Measurements from ENCODE around the gene E2F1.
"Not testable (repeated sequence)": the region's sequence is repeated elsewhere in the genome, so short reads cannot be mapped to it uniquely, and the experiment has no call there.

E2F1 gene

DNA sequence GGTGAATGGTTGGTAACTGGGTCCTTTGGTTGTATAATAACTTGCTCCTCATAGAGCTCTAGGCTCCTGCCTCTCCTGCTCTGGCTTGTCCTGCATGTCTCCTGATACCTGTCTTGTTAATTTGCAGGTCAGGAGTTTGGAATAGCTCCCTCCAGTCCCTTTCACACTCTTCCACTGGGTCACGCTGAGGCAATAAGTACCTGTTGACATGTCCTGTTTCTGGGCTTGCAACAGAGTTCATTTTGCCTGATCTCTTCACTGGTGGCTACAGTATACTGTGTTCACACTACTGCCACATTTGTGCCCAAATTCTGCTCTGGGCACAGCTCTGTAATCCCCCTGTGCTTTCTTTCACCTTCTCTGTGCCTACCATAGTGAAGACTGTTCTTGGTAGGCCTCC is 49.4 kb downstream of the E2F1 start:
- H3K36me3 ChIP-seq (ENCODE audit: insufficient read depth): no peaks in the 10 kb centered on the region
- H3K79me2 ChIP-seq (ENCODE audit: insufficient read depth, low read depth): no peaks in the 10 kb centered on the region
- no peak overlapping the region for H3K27ac ChIP-seq
- no peaks in the 10 kb centered on the region for H3K27me3 ChIP-seq (ENCODE audit: insufficient read depth, low read depth)
- no peak overlapping the region for H3K9ac ChIP-seq
- no peak overlapping the region for H3K4me3 ChIP-seq (IDR thresholded peaks at IDR 0.05; ENCODE audit: insufficient read depth, low read depth, low read length)
- no peaks in the 10 kb centered on the region for H4K20me1 ChIP-seq (ENCODE audit: insufficient read depth)
- H3K4me2 ChIP-seq: no peak overlapping the region
- TF ChIP-seq, protein P1, sequence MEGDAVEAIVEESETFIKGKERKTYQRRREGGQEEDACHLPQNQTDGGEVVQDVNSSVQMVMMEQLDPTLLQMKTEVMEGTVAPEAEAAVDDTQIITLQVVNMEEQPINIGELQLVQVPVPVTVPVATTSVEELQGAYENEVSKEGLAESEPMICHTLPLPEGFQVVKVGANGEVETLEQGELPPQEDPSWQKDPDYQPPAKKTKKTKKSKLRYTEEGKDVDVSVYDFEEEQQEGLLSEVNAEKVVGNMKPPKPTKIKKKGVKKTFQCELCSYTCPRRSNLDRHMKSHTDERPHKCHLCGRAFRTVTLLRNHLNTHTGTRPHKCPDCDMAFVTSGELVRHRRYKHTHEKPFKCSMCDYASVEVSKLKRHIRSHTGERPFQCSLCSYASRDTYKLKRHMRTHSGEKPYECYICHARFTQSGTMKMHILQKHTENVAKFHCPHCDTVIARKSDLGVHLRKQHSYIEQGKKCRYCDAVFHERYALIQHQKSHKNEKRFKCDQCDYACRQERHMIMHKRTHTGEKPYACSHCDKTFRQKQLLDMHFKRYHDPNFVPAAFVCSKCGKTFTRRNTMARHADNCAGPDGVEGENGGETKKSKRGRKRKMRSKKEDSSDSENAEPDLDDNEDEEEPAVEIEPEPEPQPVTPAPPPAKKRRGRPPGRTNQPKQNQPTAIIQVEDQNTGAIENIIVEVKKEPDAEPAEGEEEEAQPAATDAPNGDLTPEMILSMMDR (conservative IDR thresholded peaks at IDR 0.05; ENCODE audit: low read depth, low read length): no peak
- H3K4me1 ChIP-seq (ENCODE audit: low read depth, poor library complexity, severe bottlenecking): no peaks in the 10 kb centered on the region
- no peak overlapping the region for H2AFZ ChIP-seq (ENCODE audit: low read depth)

- no peak overlapping the region for H2AFZ ChIP-seq (ENCODE audit: low read depth)
- no peak overlapping the region for H3K27ac ChIP-seq
- TF ChIP-seq, protein P1 (conservative IDR thresholded peaks at IDR 0.05; ENCODE audit: low read depth, low read length): no peak
- no peaks in the 10 kb centered on the region for H3K27me3 ChIP-seq (ENCODE audit: insufficient read depth, low read depth)
- no peak overlapping the region for H3K9ac ChIP-seq
- no peak overlapping the region for H3K4me2 ChIP-seq
- H3K79me2 ChIP-seq (ENCODE audit: insufficient read depth, low read depth): no peaks in the 10 kb centered on the region
- H3K36me3 ChIP-seq (ENCODE audit: insufficient read depth): no peaks in the 10 kb centered on the region
- H3K4me1 ChIP-seq (ENCODE audit: low read depth, poor library complexity, severe bottlenecking): no peaks in the 10 kb centered on the region
- no peak overlapping the region for H3K4me3 ChIP-seq (IDR thresholded peaks at IDR 0.05; ENCODE audit: insufficient read depth, low read depth, low read length)
- no peaks in the 10 kb centered on the region for H4K20me1 ChIP-seq (ENCODE audit: insufficient read depth)
Measured at GRCh38 chr20:33635341-33635740, 50.8 kb downstream of the E2F1 start.

DNA sequence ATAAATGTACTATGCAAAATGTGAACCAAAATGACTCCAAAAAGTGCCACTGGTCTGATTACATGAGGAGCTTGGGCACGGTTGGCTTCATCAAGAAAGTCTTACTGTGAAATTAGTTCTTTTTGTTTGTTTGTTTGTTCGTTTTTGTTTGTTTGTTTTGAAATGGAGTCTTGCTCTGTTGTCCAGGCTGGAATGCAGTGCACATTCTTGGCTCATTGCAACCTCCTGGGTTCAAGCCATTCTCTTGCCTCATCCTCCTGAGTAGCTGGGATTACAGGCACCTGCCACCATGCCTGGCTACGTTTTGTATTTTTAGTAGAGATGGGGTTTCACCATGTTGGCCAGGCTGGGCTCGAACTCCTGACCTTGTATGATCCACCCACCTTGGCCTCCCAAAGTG is 54.3 kb downstream of the E2F1 start:
- not testable (repeated sequence) for H3K4me3 ChIP-seq (IDR thresholded peaks at IDR 0.05; ENCODE audit: insufficient read depth, low read depth, low read length); H4K20me1 ChIP-seq (ENCODE audit: insufficient read depth); H3K27me3 ChIP-seq (ENCODE audit: insufficient read depth, low read depth); H2AFZ ChIP-seq (ENCODE audit: low read depth); H3K4me2 ChIP-seq; H3K4me1 ChIP-seq (ENCODE audit: low read depth, poor library complexity, severe bottlenecking); H3K79me2 ChIP-seq (ENCODE audit: insufficient read depth, low read depth); H3K9ac ChIP-seq; H3K36me3 ChIP-seq (ENCODE audit: insufficient read depth); H3K27ac ChIP-seq

DNA sequence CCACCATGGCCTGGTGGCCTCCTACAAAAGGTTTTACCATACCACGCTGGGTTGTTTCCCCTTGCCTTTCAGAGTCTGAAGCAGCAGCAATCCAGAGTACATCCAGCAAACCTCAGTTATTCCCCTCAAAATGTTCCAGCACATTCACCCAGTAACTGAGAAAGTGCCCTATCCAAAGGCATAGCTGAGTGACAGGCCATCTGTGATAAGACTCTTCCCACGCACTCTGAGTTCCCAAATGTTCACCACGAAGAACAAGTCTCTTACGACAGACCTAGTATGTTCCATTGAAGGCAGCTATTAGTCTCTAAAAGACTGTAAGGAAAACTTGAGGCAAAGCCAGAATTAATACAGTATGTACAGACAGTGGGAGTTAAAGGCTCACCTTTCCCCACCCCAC is 55.7 kb downstream of the E2F1 start:
- TF ChIP-seq, protein P1 (conservative IDR thresholded peaks at IDR 0.05; ENCODE audit: low read depth, low read length): no peak
- no peak overlapping the region for H3K27ac ChIP-seq
- no peak overlapping the region for H2AFZ ChIP-seq (ENCODE audit: low read depth)
- no peaks in the 10 kb centered on the region for H3K27me3 ChIP-seq (ENCODE audit: insufficient read depth, low read depth)
- H3K79me2 ChIP-seq (ENCODE audit: insufficient read depth, low read depth): no peaks in the 10 kb centered on the region
- no peaks in the 10 kb centered on the region for H4K20me1 ChIP-seq (ENCODE audit: insufficient read depth)
- H3K36me3 ChIP-seq (ENCODE audit: insufficient read depth): no peaks in the 10 kb centered on the region
- no peak overlapping the region for H3K9ac ChIP-seq
- H3K4me1 ChIP-seq (ENCODE audit: low read depth, poor library complexity, severe bottlenecking): no peaks in the 10 kb centered on the region
- no peak overlapping the region for H3K4me2 ChIP-seq
- no peak overlapping the region for H3K4me3 ChIP-seq (IDR thresholded peaks at IDR 0.05; ENCODE audit: insufficient read depth, low read depth, low read length)

DNA sequence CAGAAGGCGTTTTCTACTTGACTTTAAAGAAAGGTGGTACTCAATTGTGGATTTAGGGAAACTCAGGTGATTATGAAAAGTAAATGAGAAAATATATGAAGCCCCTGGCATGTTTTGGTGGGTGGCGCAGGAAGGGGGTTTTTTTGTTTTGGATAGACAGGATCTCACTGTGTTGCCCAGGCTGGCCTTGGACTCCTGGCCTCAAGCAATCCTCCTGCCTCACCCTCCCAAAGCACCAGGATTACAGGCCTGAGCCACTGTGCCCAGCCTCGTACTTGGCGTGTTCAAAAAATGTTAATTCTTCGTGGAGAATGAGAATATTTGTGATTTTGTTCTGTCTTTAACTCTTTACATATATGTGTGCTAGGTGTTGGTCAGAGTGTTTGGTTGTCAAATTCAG is 56.2 kb downstream of the E2F1 start:
- H3K4me3 ChIP-seq (IDR thresholded peaks at IDR 0.05; ENCODE audit: insufficient read depth, low read depth, low read length): no peak overlapping the region
- no peaks in the 10 kb centered on the region for H3K27me3 ChIP-seq (ENCODE audit: insufficient read depth, low read depth)
- H3K4me1 ChIP-seq (ENCODE audit: low read depth, poor library complexity, severe bottlenecking): no peaks in the 10 kb centered on the region
- no peak overlapping the region for H3K27ac ChIP-seq
- H3K4me2 ChIP-seq: no peak overlapping the region
- no peaks in the 10 kb centered on the region for H3K36me3 ChIP-seq (ENCODE audit: insufficient read depth)
- H2AFZ ChIP-seq (ENCODE audit: low read depth): no peak overlapping the region
- no peaks in the 10 kb centered on the region for H3K79me2 ChIP-seq (ENCODE audit: insufficient read depth, low read depth)
- TF ChIP-seq, protein P1 (conservative IDR thresholded peaks at IDR 0.05; ENCODE audit: low read depth, low read length): no peak
- no peaks in the 10 kb centered on the region for H4K20me1 ChIP-seq (ENCODE audit: insufficient read depth)
- H3K9ac ChIP-seq: no peak overlapping the region

Measured in KMS-11 (cell line).